HCT116 (cell line): ENCODE measurements around the gene BYSL. TPM values are rescaled to one million over a fixed set of nuclear protein-coding genes. Genes with fewer than 3 reads are reported as not detected.

Experiments used
- ATAC-seq: fragments of 200-7000 bp; cut with Tn5 transposase; 2 replicates; pipeline ENCODE4 v1.9.1; 2020; ENCODE audit warnings: mild to moderate bottlenecking, moderate library complexity
- BruUV-seq: library from RNA; stranded (reverse); fragments of 400-500 nt; replicated peaks from 2 replicates; lab custom pipeline; 2021; lab: Mats Ljungman, UMichigan
- CTCF ChIA-PET: fragments of 300-600 bp; sonication (Branson Sonifier 250); formaldehyde crosslinking; loops from one replicate; lab custom pipeline; 2021; ENCODE audit warnings: antibody characterized with exemption; lab: Charles Lee
- POLR2A ChIA-PET: fragments of 300-600, 350-600 bp; sonication (Branson Sonifier 250); formaldehyde crosslinking; loops from one replicate; lab custom pipeline; 2021; ENCODE audit warnings: antibody characterized with exemption; lab: Charles Lee
- RAD21 ChIA-PET, 2 experiments: fragments of 300-600 bp; sonication (Branson Sonifier 250); formaldehyde crosslinking; loops; one replicate each; lab custom pipeline; 2023; ENCODE audit warnings: low total read pairs in 2 of 2; ENCODE audit not compliant: uncharacterized antibody in 2 of 2, unreplicated experiment in 2 of 2, low non-redundant PET in 1 of 2; lab: Charles Lee
- DNase-seq: peaks from one replicate; pipeline ENCODE4 v3.0.0-alpha.2; 2010; ENCODE audit warnings: low read depth, low spot score
- H2AFZ ChIP-seq: fragments of 200-600 bp; shearing (Covaris generic), sonication (generic); 2 replicates; pipeline ENCODE4 v1.6.1; 2017; ENCODE audit warnings: low read depth, mixed run types, mixed read lengths, antibody characterized with exemption, low read length; ENCODE audit not compliant: poor library complexity, severe bottlenecking
- H3K27ac ChIP-seq: 2 replicates; pipeline ENCODE4 v1.5.1; 2012; ENCODE audit warnings: low read depth, low read length
- H3K27me3 ChIP-seq: fragments of 200-600 bp; sonication (generic); 2 replicates; pipeline ENCODE4 v1.6.1; 2016; ENCODE audit warnings: mixed run types, low read length, mixed read lengths; ENCODE audit not compliant: insufficient read depth
- H3K36me3 ChIP-seq, 2 experiments: fragments of 200-500 bp in 1 of 2; fragments of 200-600 bp in 1 of 2; sonication (Bioruptor generic) in 1 of 2; sonication (generic) in 1 of 2; 2 replicates each; pipeline versions ENCODE4 v1.5.1 to v1.6.1; 2014 to 2016; ENCODE audit warnings: low read length in 2 of 2, inconsistent platforms in 1 of 2, mixed read lengths in 1 of 2, mixed run types in 1 of 2; ENCODE audit not compliant: insufficient read depth in 2 of 2, control insufficient read depth in 1 of 2
- H3K4me1 ChIP-seq, 2 experiments: fragments of 200-600 bp in 1 of 2; sonication (generic) in 1 of 2; 2 replicates each; pipeline versions ENCODE4 v1.5.1 to v1.6.1; 2012 to 2017; ENCODE audit warnings: low read length in 2 of 2, inconsistent platforms in 1 of 2, mild to moderate bottlenecking in 1 of 2, mixed read lengths in 1 of 2, mixed run types in 1 of 2, moderate library complexity in 1 of 2; ENCODE audit not compliant: insufficient read depth in 2 of 2, control insufficient read depth in 1 of 2
- H3K4me2 ChIP-seq: fragments of 200-600 bp; sonication (generic); 2 replicates; pipeline ENCODE4 v1.6.1; 2017; ENCODE audit warnings: mixed run types, low read length, mixed read lengths
- H3K4me3 ChIP-seq, 2 experiments: fragments of 200-600 bp in 1 of 2; sonication (generic) in 1 of 2; replicated peaks in 1 of 2; 2 replicates each; pipeline ENCODE4 v1.5.1; 2011 to 2016; ENCODE audit warnings: low read length in 2 of 2, control low read depth in 1 of 2, low read depth in 1 of 2, mild to moderate bottlenecking in 1 of 2, mixed read lengths in 1 of 2, mixed run types in 1 of 2
- H3K79me2 ChIP-seq: fragments of 200-600 bp; sonication (generic); 2 replicates; pipeline ENCODE4 v1.6.1; 2017; ENCODE audit warnings: mild to moderate bottlenecking, mixed run types, low read length, moderate library complexity, mixed read lengths; ENCODE audit not compliant: insufficient read depth
- H3K9ac ChIP-seq: fragments of 200-600 bp; sonication (generic); 2 replicates; pipeline ENCODE4 v1.6.1; 2016; ENCODE audit warnings: low read length, mixed read lengths
- H3K9me2 ChIP-seq: fragments of 200-600 bp; sonication (generic), shearing (Covaris generic); 2 replicates; pipeline ENCODE4 v1.6.1; 2017; ENCODE audit warnings: mixed run types, mild to moderate bottlenecking, moderate library complexity; ENCODE audit not compliant: insufficient read depth
- H3K9me3 ChIP-seq, 2 experiments: fragments of 200-500 bp in 1 of 2; fragments of 200-600 bp in 1 of 2; sonication (Bioruptor generic) in 1 of 2; sonication (generic) in 1 of 2; 2 replicates each; pipeline ENCODE4 v1.6.1; 2014 to 2017; ENCODE audit warnings: low read length in 2 of 2, mixed read lengths in 2 of 2, inconsistent platforms in 1 of 2, low read depth in 1 of 2, mild to moderate bottlenecking in 1 of 2, mixed run types in 1 of 2, moderate library complexity in 1 of 2; ENCODE audit not compliant: control insufficient read depth in 1 of 2, insufficient read depth in 1 of 2
- H4K20me1 ChIP-seq: fragments of 200-600 bp; sonication (generic), shearing (Covaris generic); 2 replicates; pipeline ENCODE4 v1.6.1; 2017; ENCODE audit warnings: mixed run types, mild to moderate bottlenecking, moderate library complexity; ENCODE audit not compliant: insufficient read depth
- CEBPB ChIP-seq: IDR thresholded peaks from 2 replicates; pipeline ENCODE4 v1.6.1; 2012; ENCODE audit warnings: low read depth
- FOSL1 ChIP-seq: IDR thresholded peaks from 2 replicates; pipeline ENCODE4 v1.6.1; 2012; ENCODE audit warnings: low read depth
- POLR2A ChIP-seq: IDR thresholded peaks from 2 replicates; pipeline ENCODE4 v1.7.0; 2011; ENCODE audit warnings: borderline replicate concordance; ENCODE audit not compliant: insufficient read depth, insufficient read length; ENCODE audit errors: extremely low read depth
- SIN3A ChIP-seq: IDR thresholded peaks from 2 replicates; pipeline ENCODE4 v1.6.1; 2012; ENCODE audit warnings: low read depth
- SRF ChIP-seq: IDR thresholded peaks from 2 replicates; pipeline ENCODE4 v1.6.1; 2012; ENCODE audit warnings: low read depth
- TCF7L2 ChIP-seq: IDR thresholded peaks from 2 replicates; pipeline ENCODE4 v1.7.0; 2011; ENCODE audit warnings: borderline replicate concordance, inconsistent platforms; ENCODE audit not compliant: insufficient read depth, insufficient read length; ENCODE audit errors: extremely low read depth
- ZFX ChIP-seq: fragments of 450-650 bp; IDR thresholded peaks from 2 replicates; pipeline ENCODE4 v1.6.1; 2017
- intact Hi-C: fragments of 100-400 bp; cut with micrococcal nuclease; formaldehyde crosslinking; loops from 2 replicates; pipeline ENCODE4 v1.10.0; 2022
- total RNA-seq: library from RNA; stranded (reverse); gene quantifications from one replicate; pipeline ENCODE4 v1.2.1, GENCODE V29; 2021; ENCODE audit not compliant: unreplicated experiment
- TF ChIP-seq, protein P1 (sequence below): IDR thresholded peaks from 2 replicates; pipeline ENCODE4 v1.6.1; 2011; ENCODE audit warnings: mild to moderate bottlenecking, low read length, moderate library complexity; ENCODE audit not compliant: insufficient replicate concordance; ENCODE audit errors: extremely low read depth
- TF ChIP-seq, protein P2 (sequence below): IDR thresholded peaks from 2 replicates; pipeline ENCODE4 v1.6.1; 2012

Gene BYSL
- total RNA-seq, 1 experiment from 2014 or later: 55.7 TPM

DNA sequence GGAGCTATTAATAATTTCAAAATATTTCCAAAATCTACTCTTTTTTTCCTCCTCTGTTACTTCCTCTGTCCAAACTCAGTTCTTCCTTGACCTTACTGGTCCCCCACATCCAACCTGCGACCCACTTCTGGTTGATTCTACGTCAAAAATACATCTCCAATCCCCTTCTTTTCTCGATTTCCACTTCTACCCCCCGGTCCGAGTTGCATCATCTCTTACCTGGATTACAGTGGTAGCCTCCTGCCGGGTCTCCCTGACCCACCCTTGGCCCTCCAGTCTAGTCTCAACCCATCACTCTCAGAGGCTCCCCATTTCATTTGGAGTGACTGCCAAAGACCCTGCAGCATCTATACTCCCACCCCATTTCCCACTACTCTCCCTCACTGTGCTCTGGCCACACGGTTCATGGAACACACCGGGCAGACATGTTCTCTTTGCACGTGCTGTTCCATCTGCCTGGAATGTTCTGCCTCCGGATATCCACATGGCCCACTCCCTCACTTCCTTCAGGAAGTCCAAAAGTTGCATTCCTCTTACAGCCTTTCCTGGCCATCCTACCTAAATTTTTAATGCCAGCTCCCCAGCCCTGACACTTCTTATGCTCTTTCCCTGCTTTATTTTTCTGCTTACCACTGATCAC lies 26.4 kb downstream of the BYSL start:
- H3K4me1 ChIP-seq: no peaks in the 10 kb centered on the region
- no peaks in the 10 kb centered on the region for H4K20me1 ChIP-seq
- H3K27ac ChIP-seq: no peak overlapping the region
- no peak overlapping the region for H2AFZ ChIP-seq
- H3K9ac ChIP-seq: no peak overlapping the region
- no peaks in the 10 kb centered on the region for H3K9me2 ChIP-seq
- no peaks in the 10 kb centered on the region for H3K27me3 ChIP-seq
- H3K79me2 ChIP-seq: no peaks in the 10 kb centered on the region
- no peak for ATAC-seq
- no peak overlapping the region for H3K4me3 ChIP-seq
- H3K4me2 ChIP-seq: no peak overlapping the region
- H3K9me3 ChIP-seq: no peaks in the 10 kb centered on the region
- BruUV-seq: no TSS peak
- intact Hi-C loops: no loop called here
- RAD21 ChIA-PET: no interaction called here
- no peak for TF ChIP-seq SIN3A
- TF ChIP-seq ZFX: no peak
- TF ChIP-seq FOSL1: no peak
- TF ChIP-seq POLR2A: no peak
- TF ChIP-seq, protein P1, sequence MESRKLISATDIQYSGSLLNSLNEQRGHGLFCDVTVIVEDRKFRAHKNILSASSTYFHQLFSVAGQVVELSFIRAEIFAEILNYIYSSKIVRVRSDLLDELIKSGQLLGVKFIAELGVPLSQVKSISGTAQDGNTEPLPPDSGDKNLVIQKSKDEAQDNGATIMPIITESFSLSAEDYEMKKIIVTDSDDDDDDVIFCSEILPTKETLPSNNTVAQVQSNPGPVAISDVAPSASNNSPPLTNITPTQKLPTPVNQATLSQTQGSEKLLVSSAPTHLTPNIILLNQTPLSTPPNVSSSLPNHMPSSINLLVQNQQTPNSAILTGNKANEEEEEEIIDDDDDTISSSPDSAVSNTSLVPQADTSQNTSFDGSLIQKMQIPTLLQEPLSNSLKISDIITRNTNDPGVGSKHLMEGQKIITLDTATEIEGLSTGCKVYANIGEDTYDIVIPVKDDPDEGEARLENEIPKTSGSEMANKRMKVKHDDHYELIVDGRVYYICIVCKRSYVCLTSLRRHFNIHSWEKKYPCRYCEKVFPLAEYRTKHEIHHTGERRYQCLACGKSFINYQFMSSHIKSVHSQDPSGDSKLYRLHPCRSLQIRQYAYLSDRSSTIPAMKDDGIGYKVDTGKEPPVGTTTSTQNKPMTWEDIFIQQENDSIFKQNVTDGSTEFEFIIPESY: no peak
- TF ChIP-seq, protein P2, sequence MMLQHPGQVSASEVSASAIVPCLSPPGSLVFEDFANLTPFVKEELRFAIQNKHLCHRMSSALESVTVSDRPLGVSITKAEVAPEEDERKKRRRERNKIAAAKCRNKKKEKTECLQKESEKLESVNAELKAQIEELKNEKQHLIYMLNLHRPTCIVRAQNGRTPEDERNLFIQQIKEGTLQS: no peak
- no peak for TF ChIP-seq CEBPB
- TF ChIP-seq TCF7L2: no peak
- TF ChIP-seq SRF: no peak
- DNase-seq: no peak
- POLR2A ChIA-PET: no interaction called here
- H3K36me3 ChIP-seq: no peaks in the 10 kb centered on the region
- CTCF ChIA-PET: no interaction called here
